GM19463 (cell line): ENCODE measurements around the gene MYMX.

Experiments
- ATAC-seq: cut with Tn5 transposase; IDR thresholded peaks from one replicate; pipeline ENCODE4 v1.9.1; 2021; ENCODE audit warnings: mild to moderate bottlenecking, moderate library complexity; ENCODE audit not compliant: unreplicated experiment

Gene MYMX

DNA sequence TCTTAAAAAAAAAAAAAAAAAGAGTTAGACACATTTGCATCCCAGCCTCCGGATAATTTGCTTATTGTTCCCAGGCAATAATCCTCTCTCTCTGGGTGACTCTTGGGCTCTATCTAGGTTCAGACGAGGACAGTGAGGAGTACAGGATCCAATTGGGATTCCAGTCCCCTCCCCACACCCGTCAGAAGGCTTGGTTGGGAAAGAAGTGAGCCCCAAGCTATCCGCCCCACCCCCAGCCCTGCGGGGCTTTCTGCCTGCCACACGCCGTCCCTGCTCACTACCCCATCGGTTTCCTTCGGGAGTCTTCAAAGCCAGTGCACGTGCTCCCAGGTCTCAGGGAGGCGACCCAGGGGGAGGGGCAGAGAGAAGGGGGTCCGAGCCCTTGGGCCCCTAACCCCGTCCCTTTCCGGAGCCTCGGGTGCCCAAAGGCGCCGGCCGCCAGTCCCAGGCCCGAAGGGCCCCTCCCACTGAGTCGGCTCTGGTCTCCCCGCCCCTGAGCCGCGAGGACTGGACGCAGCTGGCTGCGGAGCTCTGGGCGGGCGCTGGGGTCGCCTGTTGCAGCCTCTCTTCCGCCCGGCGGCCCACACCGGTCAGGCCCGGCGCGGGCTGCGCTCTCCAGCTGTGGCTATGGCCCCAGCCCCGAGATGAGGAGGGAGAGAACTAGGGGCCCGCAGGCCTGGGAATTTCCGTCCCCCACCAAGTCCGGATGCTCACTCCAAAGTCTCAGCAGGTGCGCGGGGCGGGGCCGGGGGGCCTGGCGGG, 2.5 kb downstream of the MYMX start:
- ATAC-seq = peak; percentile 58

GRCh38 chr6:44219815-44220784, 3.4 kb downstream of the MYMX start:
- ATAC-seq = no peak

DNA sequence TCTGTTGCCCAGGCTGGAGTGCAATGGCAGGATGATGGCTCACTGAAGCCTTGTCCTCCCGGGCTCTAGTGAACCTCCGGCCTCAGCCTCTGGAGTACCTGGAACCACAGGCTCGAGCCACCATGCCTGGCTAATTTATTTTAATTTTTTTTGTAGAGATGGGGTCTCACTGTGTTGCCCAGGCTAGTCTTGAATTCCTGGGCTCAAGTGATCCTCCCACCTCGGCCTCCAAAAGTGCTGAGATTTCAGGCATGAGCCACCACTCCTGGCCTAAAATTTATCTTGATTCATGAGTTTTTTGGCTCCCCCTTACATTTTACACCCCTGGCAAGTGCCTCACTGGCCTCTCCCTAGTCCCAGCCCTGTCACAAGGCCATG, 4.2 kb downstream of the MYMX start:
- ATAC-seq = no peak

DNA sequence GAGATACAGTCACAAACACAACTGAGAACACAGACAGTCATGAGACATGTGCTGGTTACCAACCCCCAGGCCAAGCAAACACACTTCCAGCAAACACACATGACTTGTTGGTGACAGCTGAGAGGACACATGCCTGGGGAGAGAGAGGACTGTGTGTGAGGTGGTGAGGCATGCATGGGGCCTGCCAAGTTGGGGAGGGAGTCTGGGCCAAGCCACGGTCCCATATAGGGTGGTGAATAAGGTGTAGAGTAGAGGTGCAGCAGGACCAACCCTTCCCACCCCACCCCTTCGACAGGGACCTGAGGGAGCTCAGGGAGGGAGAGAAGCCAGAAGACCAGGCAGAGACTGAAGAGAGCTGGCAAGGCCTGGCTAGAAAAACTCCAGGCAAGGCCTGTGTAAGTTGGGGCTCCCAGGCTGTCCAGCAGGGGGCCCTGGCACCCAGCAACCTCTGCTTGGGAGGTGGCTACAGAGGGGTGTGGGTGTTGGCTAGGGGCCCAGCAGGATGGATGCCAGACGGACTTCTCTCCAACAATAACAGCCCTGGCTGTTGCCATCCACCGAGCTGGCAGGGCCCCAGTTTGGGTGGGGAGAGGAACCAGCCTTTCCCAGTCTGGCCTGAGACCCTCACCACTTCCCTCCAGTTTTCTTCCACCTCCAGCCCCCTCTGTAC, 4.7 kb downstream of the MYMX start:
- ATAC-seq = peak; percentile 46

- ATAC-seq = no peak
These were observed 5.2 kb downstream of the MYMX start for GRCh38 chr6:44221961-44222335.

DNA sequence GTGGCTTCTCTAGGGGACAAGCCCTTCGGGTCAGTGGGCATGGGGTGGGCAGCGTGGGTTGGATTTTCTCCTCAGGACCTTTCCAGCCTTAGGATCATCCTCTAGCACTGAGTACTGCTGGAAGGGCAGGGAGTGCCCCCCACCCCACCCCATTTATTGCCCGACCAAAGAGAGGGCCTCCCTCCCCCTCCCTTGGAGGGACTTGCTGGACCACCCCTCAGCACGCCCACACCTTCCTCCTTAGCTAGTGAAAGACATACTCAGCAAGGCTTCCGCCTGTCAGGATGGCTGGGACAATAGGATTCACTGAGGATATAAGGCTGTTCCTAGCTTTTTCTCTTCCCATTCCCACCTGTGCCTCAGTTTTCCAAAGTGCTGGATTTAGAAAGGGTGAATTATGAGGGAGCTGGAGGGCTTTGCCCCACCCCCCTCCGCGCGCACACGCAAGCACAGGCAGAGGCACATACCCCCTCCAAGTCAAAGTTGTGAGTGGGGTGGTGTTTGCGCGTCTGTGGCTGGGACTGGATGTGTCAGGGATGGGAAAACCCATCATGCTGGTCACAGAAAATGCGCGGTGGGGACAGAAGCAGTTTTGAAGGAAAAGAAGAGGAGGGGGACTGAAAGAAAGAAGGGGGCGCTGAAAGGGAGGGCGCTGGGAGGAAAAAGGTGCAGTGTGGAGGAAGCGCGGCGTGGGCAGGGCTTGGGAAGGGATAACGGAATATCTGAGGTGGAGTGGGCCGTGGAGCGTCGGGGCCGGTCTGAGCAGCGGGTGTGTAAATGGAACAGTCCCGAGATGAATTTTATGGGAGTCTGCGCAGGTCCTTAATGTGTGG, 6.0 kb downstream of the MYMX start:
- ATAC-seq = peak; percentile 4

- ATAC-seq = peak; percentile 37
These were observed 6.7 kb downstream of the MYMX start, which contains the start of gene SLC29A1 for GRCh38 chr6:44223319-44224028. TSS of gene SLC29A1 (plus strand) at chr6:44223595. CDS start at chr6:44227314, 3,719 bp downstream.

GRCh38 chr6:44224029-44224964, 7.6 kb downstream of the MYMX start:
- no peak for ATAC-seq

- no peak for ATAC-seq
These were observed 8.2 kb downstream of the MYMX start for GRCh38 chr6:44224965-44225305.

GRCh38 chr6:44225579-44226325, 9.0 kb downstream of the MYMX start:
- ATAC-seq = no peak

- no peak for ATAC-seq
These were observed 9.8 kb downstream of the MYMX start for GRCh38 chr6:44226368-44227147.

- no peak for ATAC-seq
These were observed 10.5 kb downstream of the MYMX start for GRCh38 chr6:44227148-44227793.

DNA sequence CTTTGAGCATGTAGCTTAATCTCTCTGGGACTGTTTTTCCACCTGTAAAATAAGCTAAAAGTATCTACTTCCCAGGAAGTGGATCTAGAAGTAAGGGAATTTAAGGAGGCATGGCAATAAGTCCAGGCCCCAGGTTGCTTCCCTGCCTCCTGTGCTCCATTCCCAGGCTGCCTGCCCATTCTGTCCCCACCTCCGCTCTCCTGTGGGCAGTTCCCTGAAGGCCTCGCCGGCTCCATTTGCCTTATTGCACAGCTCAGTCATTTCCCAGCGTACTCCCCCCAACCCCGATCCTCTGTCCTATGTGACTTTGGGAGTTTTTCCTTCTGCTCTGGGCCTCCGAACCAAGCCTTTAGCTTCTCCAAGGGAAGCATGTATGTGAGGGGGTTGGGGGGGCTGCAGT, 11.3 kb downstream of the MYMX start:
- no peak for ATAC-seq

GRCh38 chr6:44228433-44228832, 11.7 kb downstream of the MYMX start:
- no peak for ATAC-seq

DNA sequence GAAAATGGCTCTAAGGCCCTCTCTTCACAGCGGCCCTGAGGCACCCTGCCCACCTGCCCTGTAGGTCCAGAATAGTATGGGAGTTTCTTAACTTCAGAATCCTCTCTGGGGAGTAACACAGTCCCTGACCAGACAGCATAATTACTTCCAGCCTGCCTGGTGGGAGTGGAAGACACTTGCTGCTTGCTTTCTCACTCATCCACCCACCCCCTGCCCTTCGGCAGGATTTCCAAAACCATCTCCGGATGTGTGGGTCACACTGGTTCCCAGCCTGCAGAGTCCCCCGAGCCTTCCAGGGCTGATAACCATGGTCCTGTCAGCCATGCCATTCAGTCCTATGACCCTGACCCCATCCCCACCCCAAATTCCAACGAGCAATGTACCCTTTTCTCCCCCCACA, 12.1 kb downstream of the MYMX start:
- no peak for ATAC-seq

DNA sequence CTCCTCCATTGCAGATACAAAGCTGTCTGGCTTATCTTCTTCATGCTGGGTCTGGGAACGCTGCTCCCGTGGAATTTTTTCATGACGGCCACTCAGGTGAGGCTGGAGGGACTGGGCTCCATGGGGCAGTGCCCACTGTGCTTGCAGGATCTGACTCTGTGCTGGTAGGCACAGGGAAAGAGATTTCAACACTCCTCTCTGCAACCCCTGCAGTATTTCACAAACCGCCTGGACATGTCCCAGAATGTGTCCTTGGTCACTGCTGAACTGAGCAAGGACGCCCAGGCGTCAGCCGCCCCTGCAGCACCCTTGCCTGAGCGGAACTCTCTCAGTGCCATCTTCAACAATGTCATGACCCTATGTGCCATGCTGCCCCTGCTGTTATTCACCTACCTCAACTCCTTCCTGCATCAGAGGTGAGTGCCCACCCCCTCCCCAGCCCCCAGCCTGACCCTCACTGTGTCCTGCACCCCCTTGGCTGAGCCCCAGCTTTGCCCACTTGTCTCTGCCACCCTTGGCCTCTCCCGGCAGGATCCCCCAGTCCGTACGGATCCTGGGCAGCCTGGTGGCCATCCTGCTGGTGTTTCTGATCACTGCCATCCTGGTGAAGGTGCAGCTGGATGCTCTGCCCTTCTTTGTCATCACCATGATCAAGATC, 12.8 kb downstream of the MYMX start:
- ATAC-seq = no peak
